Neural crest cell (in vitro differentiated cells): ENCODE measurements around the gene SIX6. TPM values are rescaled to one million over a fixed set of nuclear protein-coding genes. Genes with fewer than 3 reads are reported as not detected.
"Not testable (repeated sequence)": the region's sequence is repeated elsewhere in the genome, so short reads cannot be mapped to it uniquely, and the experiment has no call there.

Source experiments
- DNase-seq: peaks from one replicate; pipeline ENCODE4 v3.0.0; 2021; ENCODE audit warnings: low read depth, mixed read lengths, low spot score
- H3K27ac Mint-ChIP-seq: one replicate; pipeline ENCODE4 v1.8.0; 2021; ENCODE audit warnings: mild to moderate bottlenecking, mixed read lengths; ENCODE audit not compliant: unreplicated experiment
- H3K27me3 Mint-ChIP-seq: 2 replicates; pipeline ENCODE4 v1.8.0; 2021; ENCODE audit warnings: low read depth, mild to moderate bottlenecking, mixed read lengths
- H3K36me3 Mint-ChIP-seq: 2 replicates; pipeline ENCODE4 v1.8.0; 2021; ENCODE audit warnings: low read depth, mild to moderate bottlenecking, mixed read lengths
- H3K4me1 Mint-ChIP-seq: 2 replicates; pipeline ENCODE4 v1.8.0; 2021; ENCODE audit warnings: mixed read lengths
- H3K4me3 Mint-ChIP-seq: one replicate; pipeline ENCODE4 v1.8.0; 2021; ENCODE audit warnings: mild to moderate bottlenecking, mixed read lengths
- H3K9me3 Mint-ChIP-seq: 2 replicates; pipeline ENCODE4 v1.8.0; 2021; ENCODE audit warnings: mixed read lengths
- long read RNA-seq: library from polyadenylated mRNA; unstranded; transcript quantifications from one replicate; pipeline ENCODE4 v2.0.0, GENCODE V29; 2020
- total RNA-seq: library from RNA; stranded (reverse); gene quantifications from 2 replicates; pipeline ENCODE4 v1.2.1, GENCODE V29; 2021
- TF ChIP-seq, protein P1 (sequence below): fragments of 200-600 bp; sonication (generic); conservative IDR thresholded peaks from 2 replicates; pipeline ENCODE4 v1.5.0; 2021; ENCODE audit warnings: antibody characterized with exemption, mild to moderate bottlenecking

The SIX6 gene
- not detected in 2 replicates for total RNA-seq
- long read RNA-seq, result 0 reads

- TF ChIP-seq, protein P1, sequence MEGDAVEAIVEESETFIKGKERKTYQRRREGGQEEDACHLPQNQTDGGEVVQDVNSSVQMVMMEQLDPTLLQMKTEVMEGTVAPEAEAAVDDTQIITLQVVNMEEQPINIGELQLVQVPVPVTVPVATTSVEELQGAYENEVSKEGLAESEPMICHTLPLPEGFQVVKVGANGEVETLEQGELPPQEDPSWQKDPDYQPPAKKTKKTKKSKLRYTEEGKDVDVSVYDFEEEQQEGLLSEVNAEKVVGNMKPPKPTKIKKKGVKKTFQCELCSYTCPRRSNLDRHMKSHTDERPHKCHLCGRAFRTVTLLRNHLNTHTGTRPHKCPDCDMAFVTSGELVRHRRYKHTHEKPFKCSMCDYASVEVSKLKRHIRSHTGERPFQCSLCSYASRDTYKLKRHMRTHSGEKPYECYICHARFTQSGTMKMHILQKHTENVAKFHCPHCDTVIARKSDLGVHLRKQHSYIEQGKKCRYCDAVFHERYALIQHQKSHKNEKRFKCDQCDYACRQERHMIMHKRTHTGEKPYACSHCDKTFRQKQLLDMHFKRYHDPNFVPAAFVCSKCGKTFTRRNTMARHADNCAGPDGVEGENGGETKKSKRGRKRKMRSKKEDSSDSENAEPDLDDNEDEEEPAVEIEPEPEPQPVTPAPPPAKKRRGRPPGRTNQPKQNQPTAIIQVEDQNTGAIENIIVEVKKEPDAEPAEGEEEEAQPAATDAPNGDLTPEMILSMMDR, result no peak
- H3K27me3 Mint-ChIP-seq, result peaks cover 100% of the 10 kb centered on the region
- peak; percentile 44 for DNase-seq
- H3K27ac Mint-ChIP-seq, result no peak within 1 kb of the TSS
- peak within 1 kb of the TSS; percentile 64 for H3K4me3 Mint-ChIP-seq
- peaks cover 10% of the 10 kb centered on the region for H3K4me1 Mint-ChIP-seq
- no peaks in the 10 kb centered on the region for H3K36me3 Mint-ChIP-seq
- H3K9me3 Mint-ChIP-seq, result no peaks in the 10 kb centered on the region
Observed at GRCh38 chr14:60508707-60509437, at the start of gene SIX6. Gene SIX6 (plus strand): TSS chr14:60509146. CDS start chr14:60509399, 253 bp downstream.

- Mint-ChIP-seq H3K36me3 (peaks cover 17% of the 10 kb centered on the region), H3K27me3 (peaks cover 18% of the 10 kb centered on the region), H3K9me3 (peaks cover 13% of the 10 kb centered on the region)
- not testable (repeated sequence) for H3K27ac Mint-ChIP-seq, H3K4me1 Mint-ChIP-seq, H3K4me3 Mint-ChIP-seq, DNase-seq
Observed at GRCh38 chr14:60480248-60480647, 28.7 kb upstream of the SIX6 start.

GRCh38 chr14:60482743-60483142 lies 26.2 kb upstream of the SIX6 start:
- H3K27ac Mint-ChIP-seq, result no peak overlapping the region
- H3K4me1 Mint-ChIP-seq, result peaks cover 5% of the 10 kb centered on the region
- no peak for DNase-seq
- TF ChIP-seq, protein P1, result no peak
- H3K4me3 Mint-ChIP-seq, result no peak overlapping the region
- peaks cover 18% of the 10 kb centered on the region for H3K27me3 Mint-ChIP-seq
- peaks cover 10% of the 10 kb centered on the region for H3K36me3 Mint-ChIP-seq
- peaks cover 8% of the 10 kb centered on the region for H3K9me3 Mint-ChIP-seq

DNA sequence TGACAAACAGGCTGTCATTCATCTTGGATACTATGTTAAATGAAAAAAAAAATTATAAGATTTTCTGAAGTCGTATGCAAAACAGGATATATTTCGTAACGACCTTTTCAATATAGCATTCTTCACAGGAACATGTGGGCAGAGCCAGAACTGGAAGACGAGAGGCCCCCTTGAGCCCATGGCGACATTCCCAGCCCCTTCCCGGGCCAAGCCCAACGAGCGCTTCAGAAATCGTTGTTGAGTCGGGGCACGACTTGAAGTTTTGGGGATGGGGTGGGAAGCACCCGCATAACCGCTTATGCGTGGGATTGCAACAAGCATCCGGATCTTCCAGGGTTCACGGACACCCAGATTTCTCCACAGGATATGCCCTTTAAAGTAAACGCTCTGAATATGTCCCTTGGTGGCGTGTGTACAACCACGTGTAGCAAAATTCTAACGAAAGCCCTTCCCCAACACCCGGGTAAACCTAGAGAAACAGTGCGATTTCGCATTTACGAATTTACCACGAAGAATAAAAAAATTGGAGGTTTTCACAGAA lies 23.8 kb upstream of the SIX6 start:
- Mint-ChIP-seq H3K27ac (peak overlapping the region; percentile 78), H3K4me1 (peaks cover 5% of the 10 kb centered on the region), H3K27me3 (peaks cover 18% of the 10 kb centered on the region), H3K9me3 (peaks cover 4% of the 10 kb centered on the region), H3K4me3 (peak overlapping the region; percentile 84), H3K36me3 (peaks cover 5% of the 10 kb centered on the region)
- DNase-seq, result no peak
- TF ChIP-seq, protein P1, result no peak

DNA sequence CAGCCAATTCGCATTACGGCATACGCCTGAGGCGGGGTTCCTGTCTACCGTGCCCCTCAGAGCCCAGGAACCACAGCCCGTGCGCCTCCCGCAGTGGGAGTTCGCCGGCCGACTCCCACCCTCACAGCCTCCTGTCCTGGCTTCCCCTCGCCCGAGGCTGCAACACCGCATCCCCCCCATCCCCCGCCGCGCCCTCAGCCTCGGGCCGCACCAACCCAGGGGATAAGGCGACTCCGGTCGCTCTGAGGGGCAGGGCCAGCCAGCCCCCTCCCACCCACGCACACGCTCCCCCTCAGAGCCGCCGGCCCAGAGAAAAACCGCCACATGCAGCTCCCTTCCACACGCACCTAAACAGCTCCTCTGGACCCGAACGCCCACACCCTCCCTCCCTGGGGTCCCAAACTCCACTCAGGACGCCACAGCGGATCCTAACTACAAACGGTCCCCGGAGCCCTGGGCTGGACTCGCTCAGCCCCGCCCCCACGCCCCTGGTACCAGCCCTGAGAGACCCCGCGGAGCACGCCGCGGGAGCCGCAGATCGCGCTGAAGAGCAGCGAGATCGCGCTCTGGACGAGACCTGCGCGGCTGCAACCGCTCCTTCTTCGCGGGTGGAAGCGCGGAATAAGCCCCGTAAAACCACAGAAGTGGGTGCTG lies 23.2 kb upstream of the SIX6 start, which contains the start of gene C14orf39:
Gene C14orf39, minus strand, starts transcription at position 466 of the 654 bp plus-strand sequence. CDS start 985 bp downstream, outside the sequence.
- Mint-ChIP-seq H3K36me3 (peaks cover under 1% of the 10 kb centered on the region), H3K27me3 (peaks cover 21% of the 10 kb centered on the region), H3K9me3 (peaks cover 1% of the 10 kb centered on the region), H3K4me1 (peaks cover 5% of the 10 kb centered on the region), H3K4me3 (peak within 1 kb of the TSS; percentile 84), H3K27ac (peak within 1 kb of the TSS; percentile 78)
- peak; percentile 45 for DNase-seq
- TF ChIP-seq, protein P1, result no peak

GRCh38 chr14:60487211-60487610 lies 21.7 kb upstream of the SIX6 start:
- Mint-ChIP-seq H3K27me3 (peaks cover 27% of the 10 kb centered on the region), H3K36me3 (no peaks in the 10 kb centered on the region), H3K27ac (no peak overlapping the region), H3K9me3 (no peaks in the 10 kb centered on the region), H3K4me1 (peaks cover 5% of the 10 kb centered on the region), H3K4me3 (no peak overlapping the region)
- DNase-seq, result no peak
- TF ChIP-seq, protein P1, result no peak
